Measurements from ENCODE around the gene ANKLE2. TPM values are rescaled to one million over a fixed set of nuclear protein-coding genes. Genes with fewer than 3 reads are reported as not detected.

Gene ANKLE2
- total and polyA plus RNA-seq, 2 of the 13 experiments (the other 11 are each of a cell fraction or from before 2014, with no cell fraction given) = 35.3 to 37.1 TPM

- TF ChIP-seq, protein P1, sequence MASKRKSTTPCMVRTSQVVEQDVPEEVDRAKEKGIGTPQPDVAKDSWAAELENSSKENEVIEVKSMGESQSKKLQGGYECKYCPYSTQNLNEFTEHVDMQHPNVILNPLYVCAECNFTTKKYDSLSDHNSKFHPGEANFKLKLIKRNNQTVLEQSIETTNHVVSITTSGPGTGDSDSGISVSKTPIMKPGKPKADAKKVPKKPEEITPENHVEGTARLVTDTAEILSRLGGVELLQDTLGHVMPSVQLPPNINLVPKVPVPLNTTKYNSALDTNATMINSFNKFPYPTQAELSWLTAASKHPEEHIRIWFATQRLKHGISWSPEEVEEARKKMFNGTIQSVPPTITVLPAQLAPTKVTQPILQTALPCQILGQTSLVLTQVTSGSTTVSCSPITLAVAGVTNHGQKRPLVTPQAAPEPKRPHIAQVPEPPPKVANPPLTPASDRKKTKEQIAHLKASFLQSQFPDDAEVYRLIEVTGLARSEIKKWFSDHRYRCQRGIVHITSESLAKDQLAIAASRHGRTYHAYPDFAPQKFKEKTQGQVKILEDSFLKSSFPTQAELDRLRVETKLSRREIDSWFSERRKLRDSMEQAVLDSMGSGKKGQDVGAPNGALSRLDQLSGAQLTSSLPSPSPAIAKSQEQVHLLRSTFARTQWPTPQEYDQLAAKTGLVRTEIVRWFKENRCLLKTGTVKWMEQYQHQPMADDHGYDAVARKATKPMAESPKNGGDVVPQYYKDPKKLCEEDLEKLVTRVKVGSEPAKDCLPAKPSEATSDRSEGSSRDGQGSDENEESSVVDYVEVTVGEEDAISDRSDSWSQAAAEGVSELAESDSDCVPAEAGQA (IDR thresholded peaks at IDR 0.05; ENCODE audit: low read depth) = no peak
- TF ChIP-seq, protein P1 (CRISPR knock-in tag; IDR thresholded peaks at IDR 0.05; ENCODE audit: borderline replicate concordance) = no peak
- TF ChIP-seq SOX6 (IDR thresholded peaks at IDR 0.05) (no peak), SOX6 (CRISPR knock-in tag; IDR thresholded peaks at IDR 0.05) (no peak)
These were observed 24.7 kb downstream of the ANKLE2 start (continued) for GRCh38 chr12:132736913-132737312.

- WGBS (ENCODE audit: low lambda C conversion rate) = 100% methylated on average over 11 of the region's 12 CpGs
- H3K79me2 ChIP-seq (ENCODE audit: insufficient read depth, low read length) = no peaks in the 10 kb centered on the region
- in situ Hi-C loops (cut with HindIII; ENCODE audit: extremely low pct_ligation_motif_present, low pct_unique_long_range_greater_than_20kb) (no loop called here), intact Hi-C loops (cut with micrococcal nuclease; ENCODE audit: unreplicated experiment) (no loop called here)
- no peak overlapping the region for H3K27ac ChIP-seq (ENCODE audit: extremely low read length, insufficient read depth, low read length)
- H3K9ac ChIP-seq (ENCODE audit: insufficient read depth, low read depth, low read length) = no peak overlapping the region
- ChIA-PET POLR2A (no interaction called here), CTCF (ENCODE audit: low intra/inter-chr PET ratio, low total read pairs) (no interaction called here)
- FAIRE-seq = no peak
- no peaks in the 10 kb centered on the region for H3K27me3 ChIP-seq (ENCODE audit: control insufficient read depth in 1 of 2, insufficient read depth in 2 of 2, low read length in 2 of 2)
- H3K4me1 ChIP-seq (ENCODE audit: insufficient read depth, low read length) = no peaks in the 10 kb centered on the region
- no peak for ATAC-seq
- TF ChIP-seq GFI1 (CRISPR knock-in tag; IDR thresholded peaks at IDR 0.05; ENCODE audit: borderline replicate concordance) = no peak
- TF ChIP-seq AGO2 (optimal IDR thresholded peaks at IDR 0.05; ENCODE audit: low read depth, low read length) = peak; percentile 19
- no peak overlapping the region for H3K4me3 ChIP-seq (replicated peaks in 1 of 3; ENCODE audit: insufficient read depth in 1 of 3, low read depth in 2 of 3, low read length in 3 of 3)
- peaks cover 38 to 77% of the 10 kb centered on the region in 2 experiments; a peak in 4 of 5 replicates for H3K36me3 ChIP-seq (replicated peaks in 1 of 2; ENCODE audit: control insufficient read depth in 1 of 2, insufficient read depth in 2 of 2, low read length in 2 of 2)
- no peak overlapping the region for H3K4me2 ChIP-seq (ENCODE audit: low read depth, low read length)
- DNase-seq (ENCODE audit: low spot score) = no peak
- H2AFZ ChIP-seq (ENCODE audit: low read length) = no peak overlapping the region
- no peaks in the 10 kb centered on the region for H4K20me1 ChIP-seq (ENCODE audit: insufficient read depth, low read length)
- no TSS peak for BruUV-seq (replicated peaks)
- no peaks in the 10 kb centered on the region for H3K9me3 ChIP-seq (ENCODE audit: low read length)
These were observed 25.3 kb downstream of the ANKLE2 start for GRCh38 chr12:132736378-132736777.
